ENCODE data around the gene NYAP2. TPM values are rescaled to one million over a fixed set of nuclear protein-coding genes. Genes with fewer than 3 reads are reported as not detected.

NYAP2 gene
- total and polyA plus RNA-seq, 2 of the 4 experiments (the other 2 are of a cell fraction), result not detected

- H4K20me1 ChIP-seq (ENCODE audit: insufficient read depth, low read length), result no peaks in the 10 kb centered on the region
- in situ Hi-C loops (cut with MboI; ENCODE audit: low sequenced_read_pairs) (no loop called here), intact Hi-C loops (cut with micrococcal nuclease) (no loop called here), dilution Hi-C loops (cut with HindIII; ENCODE audit: low sequenced_read_pairs, unreplicated experiment) (no loop called here)
- POLR2A ChIA-PET (ENCODE audit: unreplicated experiment), result no interaction called here
- no peaks in the 10 kb centered on the region for H3K9me3 ChIP-seq (ENCODE audit: control insufficient read depth, insufficient read depth, low read length)
- H3K4me3 ChIP-seq (ENCODE audit: insufficient read depth, low read depth, low read length), result no peak overlapping the region
- DNase-seq (no peak), ATAC-seq (ENCODE audit: low read depth) (no peak)
- no peak overlapping the region for H2BK120ac ChIP-seq (ENCODE audit: low read depth, low read length)
- no peak overlapping the region for H3K18ac ChIP-seq (ENCODE audit: low read depth, low read length)
- H3K4me1 ChIP-seq (ENCODE audit: control insufficient read depth, insufficient read depth, low read length), result no peaks in the 10 kb centered on the region
- no peak overlapping the region for H3K14ac ChIP-seq (replicated peaks; ENCODE audit: low read depth, low read length)
- no peaks in the 10 kb centered on the region for H3K36me3 ChIP-seq (ENCODE audit: control insufficient read depth, insufficient read depth, low read length)
- no peaks in the 10 kb centered on the region for H3K27me3 ChIP-seq (ENCODE audit: control insufficient read depth, insufficient read depth, low read length)
- no peak overlapping the region for H3K9ac ChIP-seq (ENCODE audit: low read depth, low read length)
- no TSS peak for BruUV-seq (replicated peaks)
- no peak overlapping the region for H2BK15ac ChIP-seq (ENCODE audit: low read depth, low read length)
- no peak overlapping the region for H2BK20ac ChIP-seq (ENCODE audit: low read depth, low read length)
- H4K8ac ChIP-seq (ENCODE audit: low read depth in 2 of 2, low read length in 2 of 2), result no peak overlapping the region
- no peak overlapping the region for H4K91ac ChIP-seq (ENCODE audit: insufficient read depth, low read depth, low read length)
- no peaks in the 10 kb centered on the region for H3K79me1 ChIP-seq (ENCODE audit: low read depth in 1 of 2, low read length in 2 of 2)
- 89% methylated on average over 22 of the region's 26 CpGs; no CpG with 5 or more reads in 1 of the 2 experiments for WGBS, 2 experiments (ENCODE audit: extremely low coverage in 2 of 2, insufficient read length in 1 of 2)
- CTCF ChIA-PET, result no interaction called here
- H3K4me2 ChIP-seq (ENCODE audit: low read depth, low read length), result no peak overlapping the region
- H3K56ac ChIP-seq (ENCODE audit: extremely low read depth, insufficient read depth, low read length), result no peak overlapping the region
- no peak overlapping the region for H3K23ac ChIP-seq (ENCODE audit: low read depth, low read length)
- no peaks in the 10 kb centered on the region for H3K9me1 ChIP-seq (ENCODE audit: insufficient read depth, low read length)
- no peak overlapping the region for H4K5ac ChIP-seq (ENCODE audit: low read depth, low read length)
- H3K27ac ChIP-seq (ENCODE audit: insufficient read depth, low read length), result no peak overlapping the region
- no peak overlapping the region for H2AK5ac ChIP-seq (ENCODE audit: low read depth, low read length)
- no peak overlapping the region for H2AFZ ChIP-seq (replicated peaks; ENCODE audit: low read length, poor library complexity)
- no peak overlapping the region for H2BK5ac ChIP-seq (ENCODE audit: low read depth, low read length, poor library complexity, severe bottlenecking)
- no peak overlapping the region for H3K4ac ChIP-seq (ENCODE audit: low read depth, low read length)
- H2AK9ac ChIP-seq (replicated peaks; ENCODE audit: low read depth, low read length, poor library complexity), result no peak overlapping the region
- TF ChIP-seq BHLHE40 (IDR thresholded peaks at IDR 0.05; ENCODE audit: low read depth, low read length) (no peak), RCOR1 (IDR thresholded peaks at IDR 0.05; ENCODE audit: insufficient replicate concordance, low read length) (no peak), USF2 (IDR thresholded peaks at IDR 0.05; ENCODE audit: low read depth, low read length) (no peak), CEBPB (IDR thresholded peaks at IDR 0.05; ENCODE audit: low read depth, low read length) (no peak), POLR2A (IDR thresholded peaks at IDR 0.05; ENCODE audit: low read depth, low read length) (no peak), CTCF (conservative IDR thresholded peaks at IDR 0.05; ENCODE audit: low read depth, low read length) (no peak), ELK1 (IDR thresholded peaks at IDR 0.05; ENCODE audit: borderline replicate concordance, low read depth, low read length) (no peak), NFE2L2 (IDR thresholded peaks at IDR 0.05; ENCODE audit: low read depth, low read length) (no peak), RAD21 (IDR thresholded peaks at IDR 0.05; ENCODE audit: low read length) (no peak), MXI1 (IDR thresholded peaks at IDR 0.05; ENCODE audit: borderline replicate concordance, low read depth, low read length) (no peak), FOS (IDR thresholded peaks at IDR 0.05; ENCODE audit: low read depth, low read length) (no peak), CHD1 (IDR thresholded peaks at IDR 0.05; ENCODE audit: low read depth, low read length) (no peak)
These were observed 182.4 kb downstream of the NYAP2 start for GRCh38 chr2:225581906-225582305.
